Aorta (tissue), 5 donors: ENCODE data around the gene CALCOCO1. TPM values are rescaled to one million over a fixed set of nuclear protein-coding genes. Genes with fewer than 3 reads are reported as not detected.
"Not testable (repeated sequence)": the region's sequence is repeated elsewhere in the genome, so short reads cannot be mapped to it uniquely, and the experiment has no call there.

Experiments
- ATAC-seq: fragments of 200-7000 bp; cut with Tn5 transposase; one replicate; pipeline ENCODE4 v1.9.1; 2022; ENCODE audit warnings: moderate library complexity; ENCODE audit not compliant: low FRiP score
- DNase-seq, 2 donors: peaks; one replicate each; pipeline ENCODE4 v3.0.0-alpha.2; 2020
- H3K27ac ChIP-seq, 2 donors: one replicate each; pipeline ENCODE4 v1.5.1; 2013; ENCODE audit warnings: low read length in 2 of 2, mild to moderate bottlenecking in 2 of 2, moderate library complexity in 2 of 2, control low read depth in 1 of 2, inconsistent platforms in 1 of 2, low read depth in 1 of 2
- H3K27me3 ChIP-seq, 2 donors: one replicate each; pipeline ENCODE4 v1.6.1; 2013; ENCODE audit warnings: control low read depth in 1 of 2, low read length in 1 of 2, mild to moderate bottlenecking in 1 of 2, moderate library complexity in 1 of 2; ENCODE audit not compliant: insufficient read depth in 2 of 2, control insufficient read depth in 1 of 2
- H3K36me3 ChIP-seq, 2 donors: one replicate each; pipeline ENCODE4 v1.6.1; 2013; ENCODE audit warnings: control low read depth in 1 of 2, low read length in 1 of 2, mild to moderate bottlenecking in 1 of 2; ENCODE audit not compliant: insufficient read depth in 2 of 2, control insufficient read depth in 1 of 2
- H3K4me1 ChIP-seq, 2 donors: one replicate each; pipeline ENCODE4 v1.6.1; 2013; ENCODE audit warnings: low read length in 2 of 2, control low read depth in 1 of 2, mild to moderate bottlenecking in 1 of 2, moderate library complexity in 1 of 2; ENCODE audit not compliant: insufficient read depth in 2 of 2, control insufficient read depth in 1 of 2
- H3K4me3 ChIP-seq, 2 donors: one replicate each; pipeline ENCODE4 v1.5.1; 2013; ENCODE audit warnings: low read length in 2 of 2, control low read depth in 1 of 2, mild to moderate bottlenecking in 1 of 2
- H3K9me3 ChIP-seq: one replicate; pipeline ENCODE4 v1.6.1; 2013; ENCODE audit warnings: mild to moderate bottlenecking, low read length; ENCODE audit not compliant: control insufficient read depth
- WGBS, 2 donors: extraction: QIAGEN DNeasy Blood & Tissue Kit; methylation state at CpG; one replicate each; pipeline ENCODE4 v1.1.7; 2013; 5-methylcytosine and 5-hydroxymethylcytosine counted together
- intact Hi-C, 2 donors: fragments of 100-400 bp; cut with DNase I; formaldehyde crosslinking; loops; one replicate each; pipeline versions ENCODE4 v1.14.2 to v1.15.0; 2022
- polyA plus RNA-seq, 2 donors: library from polyadenylated mRNA; stranded (reverse); fragments of 200-250 nt; gene quantifications; one replicate each; pipeline ENCODE4 v1.2.3, GENCODE V29; 2013
- total RNA-seq, 2 donors: library from RNA; stranded (reverse); fragmentation: NEBNext Ultra II Directional; extraction: Animal tissue kit (Norgen Biotek cat#: 25700); gene quantifications; one replicate each; pipeline ENCODE4 v1.2.1, GENCODE V29; 2021
- donor health status: healthy with polysubstance abuse.
- donor health status: Bipolar disorder and iron deficiency.
- donor health status: DM: no; HTN: no; CAD: no.
- donor health status: DM: no; HTN: no; CAD: no.
- donor health status: DM: yes; HTN: yes; CAD: no.

The CALCOCO1 gene
- total and polyA plus RNA-seq, 4 donors, result 88.5 to 299 (median 250) TPM

GRCh38 chr12:53729644-53730043 is 2.4 kb upstream of the CALCOCO1 start:
- Histone ChIP-seq H3K27ac (peak overlapping the region in 1 of 2 donors; percentile 47), H3K4me3 (no peak overlapping the region), H3K4me1 (peaks cover 3 to 9% of the 10 kb centered on the region in 2 donors), H3K9me3 (no peaks in the 10 kb centered on the region), H3K27me3 (no peaks in the 10 kb centered on the region), H3K36me3 (no peaks in the 10 kb centered on the region)
- intact Hi-C loops, result no loop called here
- ATAC-seq, result no peak
- no peak for DNase-seq

- no peaks in the 10 kb centered on the region for H3K27me3 ChIP-seq
- DNase-seq (no peak), ATAC-seq (no peak)
- no peaks in the 10 kb centered on the region for H3K9me3 ChIP-seq
- peaks cover 3 to 9% of the 10 kb centered on the region in 2 donors for H3K4me1 ChIP-seq
- peak overlapping the region; percentile 19 to 87 for H3K27ac ChIP-seq
- H3K4me3 ChIP-seq, result no peak overlapping the region
- intact Hi-C loops, result no loop called here
- WGBS, 2 donors, result 39 to 42% methylated on average over 7 of the region's 7 CpGs
- peaks cover 3% of the 10 kb centered on the region in 2 donors for H3K36me3 ChIP-seq
Observed at GRCh38 chr12:53728206-53728605, 954 bp upstream of the CALCOCO1 start.

- Histone ChIP-seq H3K27ac (peak overlapping the region in 1 of 2 donors; percentile 19), H3K27me3 (no peaks in the 10 kb centered on the region), H3K9me3 (no peaks in the 10 kb centered on the region), H3K36me3 (peaks cover 3 to 7% of the 10 kb centered on the region in 2 donors), H3K4me1 (peaks cover 3 to 9% of the 10 kb centered on the region in 2 donors), H3K4me3 (peak overlapping the region; percentile 67 to 98)
- DNase-seq (no peak), ATAC-seq (no peak)
- intact Hi-C loops, result no loop called here
- 1% methylated on average over 15 of the region's 15 CpGs for WGBS, 2 donors
Observed at GRCh38 chr12:53726946-53727309, 324 bp downstream of the CALCOCO1 start.

- no peaks in the 10 kb centered on the region for H3K9me3 ChIP-seq
- no peak overlapping the region for H3K27ac ChIP-seq
- H3K4me1 ChIP-seq, result peaks cover 3 to 9% of the 10 kb centered on the region in 2 donors
- intact Hi-C loops, result no loop called here
- no peak for ATAC-seq
- DNase-seq, result no peak
- WGBS, 2 donors, result 5% methylated on average over 2 of the region's 2 CpGs
- H3K4me3 ChIP-seq, result peak overlapping the region; percentile 67 to 98
- no peaks in the 10 kb centered on the region for H3K27me3 ChIP-seq
- peaks cover 3 to 9% of the 10 kb centered on the region in 2 donors for H3K36me3 ChIP-seq
Observed at GRCh38 chr12:53726341-53726740, 911 bp downstream of the CALCOCO1 start.

- intact Hi-C loops, result no loop called here
- WGBS, 2 donors, result 11 to 16% methylated on average over 4 of the region's 4 CpGs
- Histone ChIP-seq H3K4me3 (peak overlapping the region in 1 of 2 donors; percentile 17), H3K4me1 (peaks cover 3 to 9% of the 10 kb centered on the region in 2 donors), H3K27me3 (no peaks in the 10 kb centered on the region), H3K36me3 (peaks cover 3 to 9% of the 10 kb centered on the region in 2 donors), H3K9me3 (no peaks in the 10 kb centered on the region), H3K27ac (no peak overlapping the region)
- DNase-seq, result no peak
- no peak for ATAC-seq
Observed at GRCh38 chr12:53725824-53726223, 1.4 kb downstream of the CALCOCO1 start.

DNA sequence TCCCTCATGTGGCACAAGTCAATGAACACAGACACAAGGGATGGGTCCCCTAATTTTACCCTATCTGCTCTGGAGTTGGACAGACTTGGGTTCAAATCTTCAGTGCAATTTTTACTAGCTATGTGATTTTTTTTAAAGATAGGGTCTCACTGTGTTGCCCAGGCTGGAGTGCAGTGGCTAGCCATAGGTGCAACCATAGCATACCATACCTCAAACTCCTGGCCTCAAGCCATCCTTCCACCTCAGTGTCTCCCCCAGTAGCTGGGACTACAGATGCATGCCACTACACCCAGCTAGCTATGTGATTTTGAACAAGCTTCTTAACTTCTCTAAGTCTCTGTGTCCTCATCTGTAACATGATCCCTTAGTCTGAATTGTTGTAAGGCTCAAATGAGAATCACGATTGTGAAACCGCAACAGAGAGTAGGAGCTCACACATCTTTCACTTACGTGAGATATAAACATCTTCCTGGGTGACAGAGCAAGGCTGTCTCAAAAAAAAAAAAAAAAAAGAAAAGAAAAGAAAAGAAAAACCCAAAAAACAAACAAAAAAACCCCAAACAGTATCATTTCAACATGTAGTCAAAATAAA is 4.7 kb downstream of the CALCOCO1 start:
- H3K27ac ChIP-seq, result no peak overlapping the region
- no peak overlapping the region for H3K4me3 ChIP-seq
- no peak for DNase-seq
- no peaks in the 10 kb centered on the region for H3K9me3 ChIP-seq
- no peaks in the 10 kb centered on the region for H3K27me3 ChIP-seq
- peaks cover 3 to 5% of the 10 kb centered on the region in 2 donors for H3K4me1 ChIP-seq
- H3K36me3 ChIP-seq, result peaks cover 3 to 12% of the 10 kb centered on the region in 2 donors
- WGBS, 2 donors, result 82 to 86% methylated on average over 3 of the region's 3 CpGs
- intact Hi-C loops, result no loop called here
- ATAC-seq, result no peak

- H3K36me3 ChIP-seq, result peaks cover 3 to 14% of the 10 kb centered on the region in 2 donors
- intact Hi-C loops, result no loop called here
- 48 to 72% methylated on average over 1 of the region's 1 CpG for WGBS, 2 donors
- no peaks in the 10 kb centered on the region for H3K27me3 ChIP-seq
- no peak overlapping the region for H3K4me3 ChIP-seq
- peaks cover 0 to 5% of the 10 kb centered on the region in 2 donors for H3K4me1 ChIP-seq
- DNase-seq, result no peak
- no peaks in the 10 kb centered on the region for H3K9me3 ChIP-seq
- H3K27ac ChIP-seq, result no peak overlapping the region
- ATAC-seq, result no peak
Observed at GRCh38 chr12:53720946-53721345, 6.3 kb downstream of the CALCOCO1 start.

DNA sequence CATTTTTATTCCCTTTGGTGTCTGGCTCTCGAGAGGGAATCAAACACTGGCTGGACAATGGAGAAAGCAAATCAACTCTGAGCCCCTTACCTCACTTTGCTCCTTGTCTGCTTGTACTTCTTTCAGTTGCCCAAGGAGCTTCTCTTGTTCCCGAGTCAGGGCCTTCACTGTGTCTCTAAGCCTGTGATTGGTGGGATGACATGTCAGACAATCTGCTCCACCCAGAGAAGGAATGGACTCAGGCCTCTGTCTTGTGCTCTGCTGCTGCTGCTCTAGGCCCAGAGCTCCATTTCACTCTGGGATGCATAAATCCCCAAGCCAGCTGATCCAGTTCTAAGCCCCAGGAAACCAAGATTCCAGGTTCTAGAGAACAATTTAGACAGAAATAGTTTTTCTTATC is 7.6 kb downstream of the CALCOCO1 start:
- intact Hi-C loops, result no loop called here
- no peaks in the 10 kb centered on the region for H3K27me3 ChIP-seq
- DNase-seq (no peak), ATAC-seq (no peak)
- no peaks in the 10 kb centered on the region for H3K4me1 ChIP-seq
- H3K36me3 ChIP-seq, result peaks cover 13 to 25% of the 10 kb centered on the region in 2 donors
- H3K27ac ChIP-seq, result no peak overlapping the region
- H3K9me3 ChIP-seq, result no peaks in the 10 kb centered on the region
- no peak overlapping the region for H3K4me3 ChIP-seq
- 59 to 65% methylated on average over 2 of the region's 2 CpGs for WGBS, 2 donors

- DNase-seq, H3K27ac ChIP-seq, H3K4me1 ChIP-seq, ATAC-seq, intact Hi-C loops, H3K4me3 ChIP-seq, H3K27me3 ChIP-seq, H3K9me3 ChIP-seq: not testable (repeated sequence)
- 80 to 85% methylated on average over 5 to 6 of the region's 6 CpGs for WGBS, 2 donors
- peaks cover 18 to 30% of the 10 kb centered on the region in 2 donors for H3K36me3 ChIP-seq
Observed at GRCh38 chr12:53718567-53718966, 8.7 kb downstream of the CALCOCO1 start.
